B cell (primary cell): Measurements from ENCODE around the gene TFEB. TPM values are rescaled to one million over a fixed set of nuclear protein-coding genes. Genes with fewer than 3 reads are reported as not detected.

Source experiments
- ATAC-seq: fragments of 200-7000 bp; cut with Tn5 transposase; one replicate; pipeline ENCODE4 v1.10.0; 2021; ENCODE audit warnings: low read depth, mild to moderate bottlenecking, moderate number of reproducible peaks, moderate library complexity
- CTCF ChIA-PET: fragments of 350-600 bp; sonication (Branson Sonifier 250); formaldehyde crosslinking; loops from one replicate; lab custom pipeline; 2021; ENCODE audit warnings: antibody characterized with exemption, inconsistent platforms; lab: Charles Lee
- POLR2A ChIA-PET: fragments of 350-600 bp; sonication (Branson Sonifier 250); formaldehyde crosslinking; loops from one replicate; lab custom pipeline; 2021; ENCODE audit warnings: antibody characterized with exemption; lab: Charles Lee
- DNase-seq: peaks from one replicate; pipeline ENCODE4 v3.0.0; 2013
- H2AFZ ChIP-seq: 2 replicates; pipeline ENCODE4 v1.6.1; 2012; ENCODE audit warnings: mild to moderate bottlenecking, low read depth, low read length; ENCODE audit not compliant: insufficient read depth, poor library complexity, severe bottlenecking
- H3K27ac ChIP-seq, 2 donors: 1 replicate in 1 of 2; 2 replicates in 1 of 2; pipeline ENCODE4 v1.5.1; 2012 to 2013; ENCODE audit warnings: low read length in 2 of 2, mild to moderate bottlenecking in 2 of 2, moderate library complexity in 1 of 2
- H3K27me3 ChIP-seq, 4 experiments: fragments of 200-600 bp in 1 of 4; sonication (generic) in 1 of 4; replicated peaks in 1 of 4; 1 replicate in 2 of 4; 2 replicates in 2 of 4; pipeline versions ENCODE4 v1.6.1 to v1.7.0; 2013 to 2016; ENCODE audit warnings: low read length in 3 of 4, mild to moderate bottlenecking in 2 of 4, mixed read lengths in 1 of 4, moderate library complexity in 1 of 4; ENCODE audit not compliant: insufficient read depth in 4 of 4, control insufficient read depth in 3 of 4; ENCODE audit errors: control extremely low read depth in 1 of 4
- H3K36me3 ChIP-seq, 2 experiments: replicated peaks in 1 of 2; 1 replicate in 1 of 2; 2 replicates in 1 of 2; pipeline versions ENCODE4 v1.6.1 to v1.7.1; 2013; ENCODE audit warnings: low read length in 1 of 2; ENCODE audit not compliant: insufficient read depth in 2 of 2, control insufficient read depth in 1 of 2; ENCODE audit errors: control extremely low read depth in 1 of 2, extremely low read depth in 1 of 2
- H3K4me1 ChIP-seq, 2 donors: fragments of 200-600 bp in 1 of 2; sonication (generic) in 1 of 2; 1 replicate in 1 of 2; 2 replicates in 1 of 2; pipeline versions ENCODE4 v1.5.1 to v1.6.1; 2013 to 2017; ENCODE audit warnings: low read length in 2 of 2; ENCODE audit not compliant: control insufficient read depth in 2 of 2, insufficient read depth in 2 of 2
- H3K4me2 ChIP-seq: replicated peaks from 2 replicates; pipeline ENCODE3; 2012; ENCODE audit warnings: mild to moderate bottlenecking, low read depth, low read length; ENCODE audit not compliant: poor library complexity, severe bottlenecking
- H3K4me3 ChIP-seq, 5 experiments: fragments of 200-600 bp in 1 of 5; sonication (generic) in 1 of 5; 1 replicate in 3 of 5; 2 replicates in 2 of 5; pipeline versions ENCODE4 v1.5.1 to v1.7.0; 2011 to 2016; ENCODE audit warnings: low read length in 4 of 5, mild to moderate bottlenecking in 4 of 5, low read depth in 2 of 5, control low read depth in 1 of 5, moderate library complexity in 1 of 5; ENCODE audit not compliant: insufficient read depth in 1 of 5; ENCODE audit errors: control extremely low read depth in 1 of 5, extremely low read depth in 1 of 5
- H3K79me2 ChIP-seq: fragments of 200-600 bp; sonication (generic); one replicate; pipeline ENCODE4 v1.6.0; 2016; ENCODE audit warnings: low read length; ENCODE audit not compliant: control insufficient read depth, insufficient read depth
- H3K9ac ChIP-seq: fragments of 200-600 bp; sonication (generic); 2 replicates; pipeline ENCODE4 v1.6.1; 2017; ENCODE audit warnings: mild to moderate bottlenecking, low read length, moderate library complexity
- H3K9me3 ChIP-seq, 3 donors: one replicate each; pipeline versions ENCODE4 v1.6.1 to v1.7.1; 2013; ENCODE audit warnings: low read length in 2 of 3; ENCODE audit not compliant: control insufficient read depth in 2 of 3, insufficient read depth in 1 of 3; ENCODE audit errors: control extremely low read depth in 1 of 3
- H4K20me1 ChIP-seq: 2 replicates; pipeline ENCODE4 v1.6.0; 2012; ENCODE audit warnings: mild to moderate bottlenecking, low read length; ENCODE audit not compliant: insufficient read depth, control insufficient read depth, poor library complexity, severe bottlenecking
- H3K27ac Mint-ChIP-seq: one replicate; pipeline ENCODE4 v1.8.0; 2021; ENCODE audit warnings: mixed read lengths
- H3K27me3 Mint-ChIP-seq: one replicate; pipeline ENCODE4 v1.8.0; 2021; ENCODE audit warnings: mixed read lengths
- H3K4me1 Mint-ChIP-seq: one replicate; pipeline ENCODE4 v1.8.0; 2021; ENCODE audit warnings: mixed read lengths
- H3K4me3 Mint-ChIP-seq: one replicate; pipeline ENCODE4 v1.8.0; 2021; ENCODE audit warnings: mixed read lengths
- H3K9me3 Mint-ChIP-seq: one replicate; pipeline ENCODE4 v1.8.0; 2022; ENCODE audit warnings: mixed read lengths; ENCODE audit not compliant: insufficient read depth
- EZH2 ChIP-seq: IDR thresholded peaks from 2 replicates; pipeline ENCODE4 v1.6.1; 2012; ENCODE audit warnings: borderline replicate concordance, low read depth, mild to moderate bottlenecking, moderate library complexity, low read length; ENCODE audit not compliant: insufficient read depth, poor library complexity, severe bottlenecking
- WGBS: methylation state at CpG from one replicate; pipeline ENCODE4 v1.1.5; 2013; ENCODE audit warnings: missing lambda C conversion rate; ENCODE audit not compliant: insufficient coverage; 5-methylcytosine and 5-hydroxymethylcytosine counted together
- intact Hi-C: fragments of 100-400 bp; cut with micrococcal nuclease; formaldehyde crosslinking; loops from one replicate; pipeline ENCODE4 v1.10.0; 2022
- polyA plus RNA-seq: library from polyadenylated mRNA; depleted of rRNA; stranded (reverse); fragments of >200 nt; gene quantifications from 2 replicates; pipeline ENCODE4 v1.2.3, GENCODE V29; 2012
- total RNA-seq, 2 donors: library from RNA; stranded (reverse); fragments of 120-200 nt in 1 of 2; gene quantifications; 1 replicate in 1 of 2; 2 replicates in 1 of 2; pipeline versions ENCODE4 v1.2.3 to v1.2.4, GENCODE V29; 2013 to 2022
- TF ChIP-seq, protein P1 (sequence below): fragments of 200-600 bp; IDR thresholded peaks from one replicate; pipeline ENCODE4 v1.8.0; 2022; ENCODE audit warnings: antibody characterized with exemption, mild to moderate bottlenecking

Gene TFEB
- total and polyA plus RNA-seq, 2 donors (not counting 1 experiment from before 2014, with no cell fraction given): 113 to 148 TPM

DNA sequence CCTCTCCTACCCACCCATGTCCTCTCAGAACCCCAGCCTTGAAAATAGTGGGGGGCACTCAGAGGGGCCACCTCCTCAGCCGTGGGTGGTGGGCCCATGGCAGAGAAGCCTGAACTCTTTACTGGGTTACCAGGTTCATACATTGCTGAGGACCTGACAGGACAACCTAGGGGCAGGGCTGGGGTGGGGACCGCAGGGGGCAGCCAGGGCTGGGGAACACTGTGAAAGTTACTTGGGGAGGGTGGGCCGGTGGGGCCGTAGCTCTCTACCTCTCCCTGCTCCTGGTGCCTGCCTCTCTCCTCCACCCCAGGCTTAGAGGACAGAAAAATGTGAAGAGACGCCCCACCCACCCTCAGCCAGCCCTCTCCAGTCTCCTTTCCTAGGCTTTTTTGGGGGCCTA is 81.7 kb downstream of the TFEB start:
- H3K4me3 Mint-ChIP-seq: no peak overlapping the region
- Histone ChIP-seq H3K27ac (no peak overlapping the region), H3K9me3 (no peaks in the 10 kb centered on the region), H4K20me1 (no peaks in the 10 kb centered on the region), H3K27me3 (peaks cover 0 to 15% (median 4%) of the 10 kb centered on the region in 4 experiments), H2AFZ (no peak overlapping the region), H3K4me2 (no peak overlapping the region), H3K4me1 (no peaks in the 10 kb centered on the region), H3K4me3 (no peak overlapping the region), H3K79me2 (no peaks in the 10 kb centered on the region), H3K9ac (no peak overlapping the region), H3K36me3 (no peaks in the 10 kb centered on the region)
- peaks cover 33% of the 10 kb centered on the region for H3K27me3 Mint-ChIP-seq
- H3K27ac Mint-ChIP-seq: no peak overlapping the region
- DNase-seq: no peak
- ATAC-seq: no peak
- intact Hi-C loops: no loop called here
- ChIA-PET CTCF (no interaction called here), POLR2A (no interaction called here)
- no peak for TF ChIP-seq EZH2
- TF ChIP-seq, protein P1, sequence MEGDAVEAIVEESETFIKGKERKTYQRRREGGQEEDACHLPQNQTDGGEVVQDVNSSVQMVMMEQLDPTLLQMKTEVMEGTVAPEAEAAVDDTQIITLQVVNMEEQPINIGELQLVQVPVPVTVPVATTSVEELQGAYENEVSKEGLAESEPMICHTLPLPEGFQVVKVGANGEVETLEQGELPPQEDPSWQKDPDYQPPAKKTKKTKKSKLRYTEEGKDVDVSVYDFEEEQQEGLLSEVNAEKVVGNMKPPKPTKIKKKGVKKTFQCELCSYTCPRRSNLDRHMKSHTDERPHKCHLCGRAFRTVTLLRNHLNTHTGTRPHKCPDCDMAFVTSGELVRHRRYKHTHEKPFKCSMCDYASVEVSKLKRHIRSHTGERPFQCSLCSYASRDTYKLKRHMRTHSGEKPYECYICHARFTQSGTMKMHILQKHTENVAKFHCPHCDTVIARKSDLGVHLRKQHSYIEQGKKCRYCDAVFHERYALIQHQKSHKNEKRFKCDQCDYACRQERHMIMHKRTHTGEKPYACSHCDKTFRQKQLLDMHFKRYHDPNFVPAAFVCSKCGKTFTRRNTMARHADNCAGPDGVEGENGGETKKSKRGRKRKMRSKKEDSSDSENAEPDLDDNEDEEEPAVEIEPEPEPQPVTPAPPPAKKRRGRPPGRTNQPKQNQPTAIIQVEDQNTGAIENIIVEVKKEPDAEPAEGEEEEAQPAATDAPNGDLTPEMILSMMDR: no peak
- no peaks in the 10 kb centered on the region for H3K9me3 Mint-ChIP-seq
- 89% methylated on average over 3 of the region's 5 CpGs for WGBS
- no peaks in the 10 kb centered on the region for H3K4me1 Mint-ChIP-seq

DNA sequence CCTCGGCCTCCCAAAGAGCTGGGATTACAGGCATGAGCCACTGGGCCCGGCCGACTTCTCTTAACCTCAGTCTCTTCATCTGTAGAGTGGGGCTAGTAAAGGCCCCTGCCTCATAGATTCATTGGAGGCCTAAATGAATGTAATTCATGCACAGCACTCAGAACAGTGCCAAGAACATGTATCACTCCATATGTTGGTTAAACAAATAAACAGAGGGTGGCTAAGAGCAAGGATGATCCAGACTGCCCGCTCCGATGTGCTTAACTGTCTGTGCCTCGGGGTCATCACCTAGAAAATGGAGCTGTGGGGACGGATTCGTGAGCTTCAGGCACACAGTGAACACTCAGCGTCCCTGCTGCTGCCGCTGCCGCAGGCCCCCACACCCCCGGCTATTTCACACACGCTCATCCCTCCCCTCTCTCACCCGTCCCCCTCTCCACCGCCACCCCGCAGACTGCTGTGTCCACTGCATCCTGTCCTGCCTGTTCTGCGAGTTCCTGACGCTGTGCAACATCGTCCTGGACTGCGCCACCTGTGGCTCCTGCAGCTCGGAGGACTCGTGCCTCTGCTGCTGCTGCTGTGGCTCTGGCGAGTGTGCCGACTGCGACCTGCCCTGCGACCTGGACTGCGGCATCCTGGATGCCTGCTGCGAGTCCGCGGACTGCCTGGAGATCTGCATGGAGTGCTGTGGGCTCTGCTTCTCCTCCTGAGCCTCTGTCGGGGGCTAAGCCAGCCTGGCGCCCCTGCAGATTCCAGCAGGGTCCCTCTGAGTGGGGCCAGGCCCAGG is 82.3 kb downstream of the TFEB start:
- CTCF ChIA-PET: no interaction called here
- Mint-ChIP-seq H3K4me1 (no peaks in the 10 kb centered on the region), H3K27ac (no peak overlapping the region), H3K9me3 (no peaks in the 10 kb centered on the region), H3K4me3 (no peak overlapping the region), H3K27me3 (peaks cover 27% of the 10 kb centered on the region)
- Histone ChIP-seq H3K79me2 (no peaks in the 10 kb centered on the region), H4K20me1 (no peaks in the 10 kb centered on the region), H3K9me3 (no peaks in the 10 kb centered on the region), H3K4me2 (no peak overlapping the region), H3K4me3 (no peak overlapping the region), H3K27me3 (peaks cover 0 to 13% (median 3%) of the 10 kb centered on the region in 4 experiments), H3K27ac (no peak overlapping the region), H3K4me1 (no peaks in the 10 kb centered on the region), H3K9ac (no peak overlapping the region), H2AFZ (no peak overlapping the region), H3K36me3 (no peaks in the 10 kb centered on the region)
- TF ChIP-seq, protein P1: no peak
- no peak for TF ChIP-seq EZH2
- 98% methylated on average over 29 of the region's 32 CpGs for WGBS
- ATAC-seq (no peak), DNase-seq (no peak)
- POLR2A ChIA-PET: no interaction called here
- intact Hi-C loops: no loop called here
